HUES48 (cell line): ENCODE results near the gene NSDHL.

ENCODE experiments used
- H3K27ac ChIP-seq: one replicate; pipeline ENCODE4 v1.7.0; 2013; ENCODE audit warnings: low read depth, low read length, inconsistent platforms
- H3K27me3 ChIP-seq: 2 replicates; pipeline ENCODE4 v1.6.1; 2013; ENCODE audit warnings: mild to moderate bottlenecking, low read length; ENCODE audit not compliant: control insufficient read depth, insufficient read depth
- H3K36me3 ChIP-seq: 2 replicates; pipeline ENCODE4 v1.6.1; 2013; ENCODE audit warnings: low read length; ENCODE audit not compliant: control insufficient read depth, insufficient read depth
- H3K4me1 ChIP-seq: 2 replicates; pipeline ENCODE4 v1.6.1; 2013; ENCODE audit warnings: mild to moderate bottlenecking, low read length; ENCODE audit not compliant: control insufficient read depth, insufficient read depth
- H3K4me3 ChIP-seq: 2 replicates; pipeline ENCODE4 v1.5.1; 2013; ENCODE audit warnings: mild to moderate bottlenecking, low read depth, low read length
- H3K9ac ChIP-seq: 2 replicates; pipeline ENCODE4 v1.6.1; 2013; ENCODE audit warnings: mild to moderate bottlenecking, low read depth, low read length, moderate library complexity
- H3K9me3 ChIP-seq: 2 replicates; pipeline ENCODE4 v1.6.1; 2013; ENCODE audit warnings: low read length; ENCODE audit not compliant: control insufficient read depth, insufficient read depth

Gene NSDHL

DNA sequence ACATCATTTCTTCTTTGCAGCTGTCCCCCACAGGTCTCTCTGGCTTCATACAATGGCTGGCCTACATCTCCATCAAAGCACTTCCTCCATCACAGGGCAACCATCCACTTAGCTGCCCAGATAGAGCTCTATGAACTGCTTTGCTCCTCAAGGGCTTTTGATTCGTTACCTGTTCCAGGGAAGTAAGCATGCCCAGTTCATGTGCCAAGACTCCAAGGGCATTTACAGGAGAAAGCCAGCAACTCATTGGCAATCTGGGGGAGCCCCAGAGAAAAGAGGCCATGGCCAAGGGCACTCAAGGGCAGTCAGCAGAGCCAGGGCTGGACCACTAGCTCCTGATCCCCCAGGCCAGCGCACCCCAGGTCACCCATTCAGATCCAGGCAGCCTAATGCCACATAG, 42.5 kb downstream of the NSDHL start:
- H3K36me3 ChIP-seq, result peaks cover 13% of the 10 kb centered on the region
- H3K9ac ChIP-seq, result no peak overlapping the region
- no peaks in the 10 kb centered on the region for H3K27me3 ChIP-seq
- H3K27ac ChIP-seq, result no peak overlapping the region
- H3K9me3 ChIP-seq, result peaks cover 43% of the 10 kb centered on the region
- no peaks in the 10 kb centered on the region for H3K4me1 ChIP-seq
- no peak overlapping the region for H3K4me3 ChIP-seq

DNA sequence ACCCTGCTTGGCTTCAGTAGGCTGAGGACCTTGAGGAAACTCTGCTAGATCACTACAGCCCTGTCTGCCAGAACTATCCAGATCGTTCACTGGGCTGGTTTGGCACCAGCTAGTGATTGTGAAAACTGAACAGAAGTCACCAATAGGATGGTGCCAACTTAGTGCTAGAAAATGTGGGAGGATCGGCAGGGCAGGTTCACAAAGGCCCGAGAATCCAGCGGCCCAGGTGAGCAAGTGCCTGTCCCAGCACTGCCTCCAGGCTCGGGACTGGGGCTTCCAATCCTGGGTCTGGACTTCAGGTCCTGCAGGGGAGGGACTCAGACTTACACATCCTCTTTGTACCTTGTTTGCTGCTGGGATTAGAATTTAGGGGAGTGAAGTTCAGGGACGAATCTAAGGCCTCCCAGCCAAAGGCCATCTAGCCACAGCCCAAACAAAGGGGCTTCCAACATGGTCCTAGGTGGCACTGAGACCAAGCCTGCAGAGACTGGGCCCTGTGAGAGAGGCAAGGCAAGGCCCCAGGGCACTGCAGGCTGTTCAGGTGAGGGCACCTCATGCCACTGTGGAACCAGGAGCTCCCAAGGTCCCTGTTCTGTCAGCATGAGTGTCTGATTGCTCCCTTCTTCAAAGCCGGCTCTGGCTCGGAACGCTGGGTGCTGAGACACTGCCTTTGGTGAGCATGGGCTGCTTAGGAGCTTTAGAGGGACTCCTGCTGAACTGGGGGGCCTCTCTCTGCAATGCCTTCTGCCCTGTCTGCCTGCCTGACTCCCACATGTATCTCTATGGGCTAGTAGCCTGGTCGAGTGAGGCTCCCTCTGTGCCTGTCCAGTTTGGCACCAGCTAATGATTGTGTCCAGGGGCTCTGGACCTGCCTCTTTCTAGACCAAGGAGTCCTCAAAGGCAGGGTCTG, 46.3 kb downstream of the NSDHL start:
- Histone ChIP-seq H3K36me3 (no peaks in the 10 kb centered on the region), H3K27me3 (no peaks in the 10 kb centered on the region), H3K4me3 (no peak overlapping the region), H3K4me1 (no peaks in the 10 kb centered on the region), H3K27ac (no peak overlapping the region), H3K9ac (no peak overlapping the region), H3K9me3 (peaks cover 46% of the 10 kb centered on the region)

DNA sequence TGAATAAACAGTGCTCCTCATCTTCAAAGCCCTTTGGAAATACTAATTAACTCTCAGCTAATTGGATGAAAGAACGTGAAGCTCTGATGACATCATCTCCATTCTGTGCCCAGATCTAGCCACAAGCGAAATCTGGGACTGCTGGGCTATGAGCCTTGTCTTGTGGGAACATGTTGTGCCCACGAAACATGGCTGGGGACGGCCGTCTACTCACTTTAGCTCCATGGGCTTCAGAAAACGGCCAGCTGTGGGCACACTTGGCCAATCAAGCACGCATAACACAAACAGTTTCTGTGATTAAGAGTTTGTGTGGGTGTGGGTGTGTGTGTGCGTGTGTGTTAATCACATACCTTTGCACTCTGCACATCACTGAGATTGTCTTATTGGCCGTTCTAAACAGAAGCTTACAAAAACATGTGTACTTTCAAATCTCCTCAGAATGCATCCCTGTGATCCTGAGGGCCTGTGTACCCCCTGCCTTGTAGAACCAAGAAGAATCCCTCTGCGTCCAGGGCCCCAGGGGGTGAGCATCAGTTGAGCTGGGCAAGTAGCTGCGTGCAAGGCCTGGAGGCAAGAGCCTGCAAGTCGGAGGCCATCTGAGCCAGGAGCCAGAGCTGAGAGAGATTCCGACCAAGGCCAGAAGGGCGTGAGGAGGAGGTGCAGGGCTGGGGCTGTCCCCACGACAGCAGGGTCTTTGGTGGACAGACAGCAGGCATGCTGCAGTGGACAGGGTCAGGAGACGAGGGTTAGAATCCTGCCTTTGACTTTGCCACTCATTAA, 48.3 kb downstream of the NSDHL start:
- peaks cover 55% of the 10 kb centered on the region for H3K9me3 ChIP-seq
- no peak overlapping the region for H3K4me3 ChIP-seq

DNA sequence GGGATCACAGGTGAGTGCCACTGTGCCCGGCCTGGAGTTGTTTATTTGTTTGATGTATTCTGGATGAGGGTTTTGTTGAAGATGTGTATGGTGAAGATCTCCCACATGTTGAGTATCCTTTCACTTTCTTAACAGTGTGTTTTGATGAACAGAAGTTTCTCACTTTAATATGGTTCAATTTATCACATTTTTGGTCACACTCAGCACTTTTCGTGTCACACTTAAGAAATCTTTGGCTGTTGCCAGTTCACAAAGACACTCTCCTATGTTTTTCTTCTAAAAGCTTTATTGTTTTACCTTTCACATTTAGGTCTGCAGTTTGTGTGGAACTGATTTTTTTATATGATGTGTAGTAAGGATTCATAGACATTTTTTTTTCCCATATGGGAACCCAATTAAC, 50.4 kb downstream of the NSDHL start:
- no peaks in the 10 kb centered on the region for H3K27me3 ChIP-seq

More for the DNA sequence above, 48.3 kb downstream of the NSDHL start:
- H3K36me3 ChIP-seq, result no peaks in the 10 kb centered on the region
- H3K27me3 ChIP-seq, result no peaks in the 10 kb centered on the region
- H3K9ac ChIP-seq, result no peak overlapping the region
- H3K27ac ChIP-seq, result no peak overlapping the region
- H3K4me1 ChIP-seq, result no peaks in the 10 kb centered on the region

DNA sequence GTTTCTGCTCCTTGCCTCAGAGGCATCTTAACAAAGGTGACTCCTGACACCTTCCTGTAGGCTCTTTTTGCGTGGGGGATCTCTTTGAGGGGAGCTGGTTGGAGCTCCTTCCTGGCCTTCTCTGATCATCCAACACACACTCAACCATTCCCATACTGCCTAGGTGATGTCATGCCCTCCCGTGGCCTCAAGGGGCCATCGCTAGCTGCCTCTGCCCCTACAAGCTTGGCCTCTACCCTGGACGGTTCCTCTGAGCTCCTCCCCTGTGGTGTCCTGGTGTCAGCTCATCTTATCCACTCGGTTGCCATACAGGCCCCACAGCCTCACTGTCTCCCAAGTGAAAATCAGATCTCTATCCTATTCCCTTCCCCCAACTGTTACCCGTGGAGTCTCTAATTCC, 53.3 kb downstream of the NSDHL start:
- peaks cover 7% of the 10 kb centered on the region for H3K4me1 ChIP-seq
- no peak overlapping the region for H3K27ac ChIP-seq
- no peaks in the 10 kb centered on the region for H3K27me3 ChIP-seq
- H3K9me3 ChIP-seq, result peaks cover 47% of the 10 kb centered on the region
- H3K9ac ChIP-seq, result no peak overlapping the region
- H3K4me3 ChIP-seq, result no peak overlapping the region
- no peaks in the 10 kb centered on the region for H3K36me3 ChIP-seq

More for the DNA sequence above, 50.4 kb downstream of the NSDHL start:
- H3K9ac ChIP-seq, result no peak overlapping the region
- H3K4me3 ChIP-seq, result no peak overlapping the region
- no peaks in the 10 kb centered on the region for H3K36me3 ChIP-seq
- no peaks in the 10 kb centered on the region for H3K4me1 ChIP-seq
- no peak overlapping the region for H3K27ac ChIP-seq
- peaks cover 43% of the 10 kb centered on the region for H3K9me3 ChIP-seq

DNA sequence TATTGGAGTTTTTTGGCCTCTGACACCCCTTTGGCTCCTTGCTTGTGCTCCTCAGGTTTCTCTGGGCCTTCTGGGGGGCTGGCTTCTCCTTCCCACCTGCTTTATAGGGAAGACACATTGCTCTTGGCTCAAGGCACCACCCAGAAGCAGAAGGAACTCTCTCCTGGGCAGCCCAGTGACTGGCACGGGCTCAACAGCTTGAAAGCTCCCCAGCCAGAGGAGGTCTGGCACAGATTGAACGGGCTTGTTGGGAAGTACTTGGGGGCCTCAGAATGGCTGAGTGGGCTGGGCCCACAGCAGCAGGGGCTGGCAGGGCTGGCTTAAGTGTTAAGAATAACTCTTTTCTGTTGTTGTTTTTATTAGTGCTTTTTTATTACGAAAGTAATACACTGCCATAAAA, 55.9 kb downstream of the NSDHL start:
- H3K4me1 ChIP-seq, result peaks cover 17% of the 10 kb centered on the region
- no peak overlapping the region for H3K9ac ChIP-seq
- peaks cover 13% of the 10 kb centered on the region for H3K27me3 ChIP-seq
- no peak overlapping the region for H3K4me3 ChIP-seq
- H3K36me3 ChIP-seq, result no peaks in the 10 kb centered on the region
- H3K9me3 ChIP-seq, result peaks cover 58% of the 10 kb centered on the region
- H3K27ac ChIP-seq, result no peak overlapping the region

DNA sequence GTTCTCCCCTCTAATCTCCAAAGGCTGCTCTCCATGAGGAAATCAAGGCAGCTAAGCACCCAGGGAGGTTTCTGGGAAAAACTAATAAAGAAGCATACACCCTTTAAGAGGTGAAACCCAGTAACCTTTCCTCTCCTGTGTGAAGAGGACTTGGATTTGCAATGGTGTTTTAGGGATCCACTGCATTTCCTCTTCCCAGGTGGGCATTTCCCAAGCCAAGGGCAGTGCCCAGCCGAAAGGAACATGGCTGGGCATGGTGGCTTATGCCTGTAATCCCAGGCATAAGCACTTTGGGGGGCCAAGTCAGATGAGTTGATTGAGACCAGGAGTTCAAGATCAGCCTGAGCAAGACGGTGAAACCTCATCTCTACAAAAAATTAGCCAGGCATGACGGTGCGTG, 61.6 kb downstream of the NSDHL start:
- peaks cover 28% of the 10 kb centered on the region for H3K4me1 ChIP-seq
- H3K9me3 ChIP-seq, result peaks cover 59% of the 10 kb centered on the region
- no peak overlapping the region for H3K9ac ChIP-seq
- H3K27me3 ChIP-seq, result peaks cover 15% of the 10 kb centered on the region
- no peaks in the 10 kb centered on the region for H3K36me3 ChIP-seq
- no peak overlapping the region for H3K4me3 ChIP-seq
- no peak overlapping the region for H3K27ac ChIP-seq

DNA sequence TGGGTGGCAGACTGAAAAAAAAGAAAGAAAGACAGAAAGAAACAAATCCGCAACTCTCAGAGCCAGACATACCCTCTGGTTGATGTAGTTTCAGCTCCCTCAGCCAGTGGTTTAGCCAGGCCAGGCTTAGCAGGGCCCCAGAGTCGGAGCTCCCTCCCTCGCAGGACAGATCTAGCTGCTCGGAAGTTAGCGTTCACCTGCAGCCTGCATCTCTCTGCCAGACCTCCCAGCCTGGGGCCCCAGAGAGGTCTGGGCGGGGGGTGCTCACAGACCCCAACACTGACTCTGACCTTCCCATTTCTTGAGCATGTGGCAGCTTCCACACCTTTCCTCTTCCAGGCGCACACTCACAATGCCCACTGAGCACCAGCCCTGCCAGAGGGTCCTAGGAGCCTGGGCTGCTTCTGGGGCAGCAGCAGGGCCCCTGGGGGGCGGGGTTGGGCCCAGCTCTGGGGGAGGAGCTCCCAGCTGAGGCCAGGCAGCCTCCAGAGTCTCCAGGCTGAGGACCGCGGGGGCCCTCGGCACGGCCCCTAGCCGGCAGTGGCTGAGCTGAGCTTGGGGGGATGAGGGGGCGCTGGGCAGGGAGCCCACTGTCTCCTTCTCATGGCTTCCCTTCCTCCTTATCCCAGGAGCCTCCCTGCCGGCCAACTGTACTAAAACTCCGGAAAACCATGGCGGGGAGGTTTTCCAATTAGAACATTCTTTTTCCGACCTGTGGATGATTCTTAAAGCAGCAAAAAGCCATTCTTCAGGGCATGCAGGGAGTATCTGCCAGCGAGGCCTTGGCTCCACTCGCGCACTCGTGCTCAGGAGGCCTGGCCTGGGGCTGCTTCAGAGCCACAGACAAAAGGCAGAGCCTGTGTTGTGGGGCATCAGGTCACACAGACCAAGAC, 62.4 kb downstream of the NSDHL start:
- H3K4me3 ChIP-seq, result no peak overlapping the region
- H3K4me1 ChIP-seq, result peaks cover 28% of the 10 kb centered on the region
- H3K9ac ChIP-seq, result no peak overlapping the region
- H3K27ac ChIP-seq, result no peak overlapping the region
- no peaks in the 10 kb centered on the region for H3K36me3 ChIP-seq
- peaks cover 54% of the 10 kb centered on the region for H3K9me3 ChIP-seq
- peaks cover 15% of the 10 kb centered on the region for H3K27me3 ChIP-seq

DNA sequence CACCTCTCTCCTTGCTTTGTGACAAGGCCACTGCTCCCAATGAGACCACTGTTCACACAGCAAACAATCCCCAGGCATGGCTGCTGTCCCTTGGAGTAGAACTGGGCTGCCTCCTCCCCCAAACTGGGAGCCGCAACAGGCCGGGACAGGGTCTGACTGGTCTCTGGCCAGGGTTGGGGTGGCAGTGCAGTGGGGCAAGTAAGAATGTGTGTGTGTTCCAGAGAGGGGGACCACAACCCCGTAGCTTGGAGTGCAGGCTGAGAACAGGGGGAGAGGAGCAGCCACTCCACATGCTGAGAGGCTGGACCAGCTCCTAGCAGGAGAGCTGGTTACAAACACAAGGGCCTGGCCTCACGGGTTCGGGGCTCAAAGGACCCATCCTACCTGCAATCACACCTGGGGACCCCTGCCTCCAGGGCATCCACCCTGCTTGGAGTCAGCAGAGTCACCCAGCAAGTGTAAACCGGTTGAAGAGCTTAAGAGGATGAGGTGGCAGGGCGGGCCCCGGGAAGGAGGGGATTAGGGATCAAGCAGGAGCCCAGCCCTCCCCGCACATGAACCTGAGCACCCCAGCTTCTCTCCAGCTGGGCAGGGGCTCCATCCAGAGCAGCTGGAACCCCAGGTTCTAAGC, 63.2 kb downstream of the NSDHL start:
- H3K4me3 ChIP-seq, result no peak overlapping the region
- no peak overlapping the region for H3K9ac ChIP-seq
- H3K9me3 ChIP-seq, result peaks cover 53% of the 10 kb centered on the region
- H3K36me3 ChIP-seq, result no peaks in the 10 kb centered on the region
- H3K4me1 ChIP-seq, result peaks cover 23% of the 10 kb centered on the region
- peaks cover 15% of the 10 kb centered on the region for H3K27me3 ChIP-seq
- no peak overlapping the region for H3K27ac ChIP-seq

DNA sequence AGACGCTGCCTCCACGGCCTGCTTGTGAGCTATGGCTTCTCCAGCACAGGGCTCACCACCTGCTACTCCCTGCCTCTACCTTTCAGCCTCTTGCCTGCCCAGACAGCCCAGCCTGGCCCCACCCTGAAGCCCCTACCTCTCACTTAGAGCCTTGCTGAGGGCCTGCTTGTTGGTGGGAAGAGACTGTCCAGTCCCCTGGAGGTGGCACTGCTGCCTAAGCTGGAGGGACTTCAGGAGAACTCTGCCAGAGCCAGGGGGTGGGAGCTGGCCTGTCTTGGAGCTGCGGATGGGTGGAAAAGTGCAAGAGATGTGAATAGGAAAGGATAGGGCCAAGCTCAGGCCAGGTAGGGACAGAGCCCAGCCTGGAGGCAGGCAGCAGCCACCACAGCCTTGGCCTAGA, 64.3 kb downstream of the NSDHL start:
- H3K9me3 ChIP-seq, result peaks cover 48% of the 10 kb centered on the region
- no peaks in the 10 kb centered on the region for H3K36me3 ChIP-seq
- no peak overlapping the region for H3K27ac ChIP-seq
- no peak overlapping the region for H3K4me3 ChIP-seq
- peaks cover 16% of the 10 kb centered on the region for H3K4me1 ChIP-seq
- H3K27me3 ChIP-seq, result peaks cover 8% of the 10 kb centered on the region
- H3K9ac ChIP-seq, result no peak overlapping the region
